H9 (cell line): ENCODE results near the gene CERS4. TPM values are rescaled to one million over a fixed set of nuclear protein-coding genes. Genes with fewer than 3 reads are reported as not detected.

Source experiments
- DNase-seq: peaks from one replicate; pipeline ENCODE4 v3.0.0-alpha.2; 2017
- H2AFZ ChIP-seq: one replicate; pipeline ENCODE4 v1.6.1; 2013; ENCODE audit warnings: mild to moderate bottlenecking, low read length, control low read depth, moderate library complexity
- H2AK5ac ChIP-seq: 2 replicates; pipeline ENCODE4 v1.6.1; 2013; ENCODE audit warnings: low read length, control low read depth, mixed read lengths; ENCODE audit not compliant: insufficient read length
- H2BK120ac ChIP-seq: one replicate; pipeline ENCODE4 v1.6.1; 2013; ENCODE audit warnings: low read depth, mild to moderate bottlenecking, low read length, control low read depth, inconsistent platforms; ENCODE audit not compliant: poor library complexity, severe bottlenecking
- H2BK12ac ChIP-seq: 2 replicates; pipeline ENCODE4 v1.6.1; 2013; ENCODE audit warnings: low read length, control low read depth, mixed read lengths, low read depth; ENCODE audit not compliant: insufficient read length
- H2BK15ac ChIP-seq: 2 replicates; pipeline ENCODE4 v1.6.1; 2013; ENCODE audit warnings: low read depth, low read length, control low read depth
- H2BK20ac ChIP-seq: one replicate; pipeline ENCODE4 v1.6.1; 2013; ENCODE audit warnings: low read depth, mild to moderate bottlenecking, low read length, control low read depth, inconsistent platforms; ENCODE audit not compliant: poor library complexity, severe bottlenecking
- H2BK5ac ChIP-seq: 2 replicates; pipeline ENCODE4 v1.6.1; 2013; ENCODE audit warnings: low read length, control low read depth, mixed read lengths; ENCODE audit not compliant: insufficient read length
- H3K14ac ChIP-seq: 2 replicates; pipeline ENCODE4 v1.6.1; 2013; ENCODE audit warnings: low read length, control low read depth; ENCODE audit not compliant: insufficient read depth
- H3K18ac ChIP-seq: 2 replicates; pipeline ENCODE4 v1.6.1; 2013; ENCODE audit warnings: low read depth, mild to moderate bottlenecking, mixed read lengths, low read length, control low read depth; ENCODE audit not compliant: insufficient read length
- H3K23ac ChIP-seq: 2 replicates; pipeline ENCODE4 v1.6.1; 2013; ENCODE audit warnings: low read length, control low read depth, mixed read lengths, low read depth; ENCODE audit not compliant: insufficient read length
- H3K23me2 ChIP-seq: 2 replicates; pipeline ENCODE4 v1.6.1; 2013; ENCODE audit warnings: low read depth, mild to moderate bottlenecking, mixed read lengths, low read length, control low read depth; ENCODE audit not compliant: insufficient read length, poor library complexity, severe bottlenecking
- H3K27ac ChIP-seq: 2 replicates; pipeline ENCODE4 v1.5.1; 2013; ENCODE audit warnings: low read length, control low read depth, mixed read lengths, low read depth; ENCODE audit not compliant: insufficient read length
- H3K27me3 ChIP-seq: 2 replicates; pipeline ENCODE4 v1.6.1; 2013; ENCODE audit warnings: low read length, control low read depth, inconsistent platforms; ENCODE audit not compliant: insufficient read depth
- H3K4ac ChIP-seq: 2 replicates; pipeline ENCODE4 v1.6.1; 2013; ENCODE audit warnings: low read depth, mild to moderate bottlenecking, control low read depth, inconsistent platforms, low read length, moderate library complexity
- H3K4me1 ChIP-seq: 2 replicates; pipeline ENCODE4 v1.6.1; 2013; ENCODE audit warnings: low read length, control low read depth, inconsistent platforms; ENCODE audit not compliant: insufficient read depth
- H3K4me2 ChIP-seq: 2 replicates; pipeline ENCODE4 v1.6.1; 2013; ENCODE audit warnings: low read length, control low read depth, mixed read lengths; ENCODE audit not compliant: insufficient read length, insufficient read depth
- H3K56ac ChIP-seq: 2 replicates; pipeline ENCODE4 v1.6.1; 2013; ENCODE audit warnings: low read depth, mild to moderate bottlenecking, mixed read lengths, low read length, control low read depth; ENCODE audit not compliant: insufficient read length
- H3K79me1 ChIP-seq: 2 replicates; pipeline ENCODE4 v1.6.1; 2013; ENCODE audit warnings: low read depth, mild to moderate bottlenecking, moderate library complexity, low read length, control low read depth, inconsistent platforms; ENCODE audit not compliant: insufficient read depth, poor library complexity, severe bottlenecking
- H3K79me2 ChIP-seq: 2 replicates; pipeline ENCODE4 v1.6.1; 2013; ENCODE audit warnings: low read length, control low read depth, inconsistent platforms; ENCODE audit not compliant: insufficient read depth
- H3K9ac ChIP-seq: 2 replicates; pipeline ENCODE4 v1.6.1; 2013; ENCODE audit warnings: low read length, control low read depth, mixed read lengths; ENCODE audit not compliant: insufficient read length; ENCODE audit errors: extremely low read depth
- H3K9me3 ChIP-seq: one replicate; pipeline ENCODE4 v1.6.1; 2013; ENCODE audit warnings: low read depth, low read length, inconsistent platforms; ENCODE audit not compliant: control insufficient read depth
- H3T11ph ChIP-seq: one replicate; pipeline ENCODE4 v1.6.1; 2013; ENCODE audit warnings: mild to moderate bottlenecking, low read length, control low read depth, inconsistent platforms
- H4K20me1 ChIP-seq: one replicate; pipeline ENCODE4 v1.6.1; 2013; ENCODE audit not compliant: control insufficient read depth, insufficient read length, insufficient read depth
- H4K5ac ChIP-seq: 2 replicates; pipeline ENCODE4 v1.6.1; 2013; ENCODE audit warnings: low read depth, mild to moderate bottlenecking, mixed read lengths, low read length, control low read depth; ENCODE audit not compliant: insufficient read length
- H4K8ac ChIP-seq: replicated peaks from 2 replicates; pipeline ENCODE4 v1.6.1; 2013; ENCODE audit warnings: low read length, control low read depth, mixed read lengths, low read depth; ENCODE audit not compliant: insufficient read length
- H4K91ac ChIP-seq: 2 replicates; pipeline ENCODE4 v1.6.1; 2013; ENCODE audit warnings: low read depth, mild to moderate bottlenecking, moderate library complexity, mixed read lengths, low read length, control low read depth; ENCODE audit not compliant: insufficient read length
- H3K27ac Mint-ChIP-seq, 3 experiments: 2 replicates in 2 of 3; 3 replicates in 1 of 3; pipeline ENCODE4 v1.8.0; 2020 to 2021; ENCODE audit warnings: mixed read lengths in 3 of 3, mild to moderate bottlenecking in 1 of 3, moderate library complexity in 1 of 3
- H3K27me3 Mint-ChIP-seq: 2 replicates; pipeline ENCODE4 v1.8.0; 2021; ENCODE audit warnings: low read depth, mild to moderate bottlenecking, moderate library complexity, mixed read lengths
- H3K36me3 Mint-ChIP-seq, 3 experiments: 2 replicates in 2 of 3; 3 replicates in 1 of 3; pipeline ENCODE4 v1.8.0; 2020 to 2021; ENCODE audit warnings: low read depth in 3 of 3, mixed read lengths in 3 of 3; ENCODE audit not compliant: insufficient read depth in 1 of 3
- H3K4me1 Mint-ChIP-seq, 2 experiments: 2 replicates each; pipeline ENCODE4 v1.8.0; 2020; ENCODE audit warnings: mixed read lengths in 2 of 2
- H3K4me3 Mint-ChIP-seq, 2 experiments: 2 replicates in 1 of 2; 3 replicates in 1 of 2; pipeline ENCODE4 v1.8.0; 2020 to 2021; ENCODE audit warnings: mild to moderate bottlenecking in 2 of 2, mixed read lengths in 2 of 2, moderate library complexity in 1 of 2
- H3K9me3 Mint-ChIP-seq, 2 experiments: 2 replicates in 1 of 2; 3 replicates in 1 of 2; pipeline ENCODE4 v1.8.0; 2020; ENCODE audit warnings: mild to moderate bottlenecking in 2 of 2, mixed read lengths in 2 of 2, moderate library complexity in 1 of 2
- WGBS: extraction: QIAGEN DNeasy Blood & Tissue Kit; methylation state at CpG from one replicate; pipeline ENCODE4 v1.1.7; 2013; ENCODE audit warnings: missing lambda C conversion rate, low lambda C conversion rate, mixed read lengths; ENCODE audit not compliant: insufficient read length; ENCODE audit errors: extremely low coverage; 5-methylcytosine and 5-hydroxymethylcytosine counted together
- total RNA-seq: library from RNA; stranded (reverse); gene quantifications from 2 replicates; pipeline ENCODE4 v1.2.1, GENCODE V29; 2021
- TF ChIP-seq, protein P1 (sequence below): fragments of 200-600 bp; sonication (generic); conservative IDR thresholded peaks from 3 replicates; pipeline ENCODE4 v1.8.0; 2021; ENCODE audit warnings: antibody characterized with exemption, mild to moderate bottlenecking

The CERS4 gene
- total RNA-seq, 1 experiment from 2014 or later = 62.6 TPM

GRCh38 chr19:8261347-8261746, 52.2 kb downstream of the CERS4 start:
- Histone ChIP-seq H3K23me2 (no peaks in the 10 kb centered on the region), H4K91ac (no peak overlapping the region), H2BK15ac (no peak overlapping the region), H4K20me1 (no peaks in the 10 kb centered on the region), H2BK20ac (no peak overlapping the region), H3K14ac (no peak overlapping the region), H3K56ac (no peak overlapping the region), H4K8ac (no peak overlapping the region), H2BK5ac (no peak overlapping the region), H3K27me3 (no peaks in the 10 kb centered on the region), H3K4me2 (no peak overlapping the region), H2AK5ac (no peak overlapping the region), H2AFZ (no peak overlapping the region), H3K79me1 (no peaks in the 10 kb centered on the region), H2BK12ac (no peak overlapping the region), H3K9me3 (no peaks in the 10 kb centered on the region), H3K4ac (no peak overlapping the region), H3K27ac (no peak overlapping the region), H3K9ac (no peak overlapping the region), H2BK120ac (no peak overlapping the region), H3K79me2 (no peaks in the 10 kb centered on the region), H3K4me1 (no peaks in the 10 kb centered on the region), H3K18ac (no peak overlapping the region), H3K23ac (no peak overlapping the region), H4K5ac (no peak overlapping the region), H3T11ph (no peak overlapping the region)
- DNase-seq = no peak
- no peak overlapping the region for H3K4me3 Mint-ChIP-seq
- TF ChIP-seq, protein P1, sequence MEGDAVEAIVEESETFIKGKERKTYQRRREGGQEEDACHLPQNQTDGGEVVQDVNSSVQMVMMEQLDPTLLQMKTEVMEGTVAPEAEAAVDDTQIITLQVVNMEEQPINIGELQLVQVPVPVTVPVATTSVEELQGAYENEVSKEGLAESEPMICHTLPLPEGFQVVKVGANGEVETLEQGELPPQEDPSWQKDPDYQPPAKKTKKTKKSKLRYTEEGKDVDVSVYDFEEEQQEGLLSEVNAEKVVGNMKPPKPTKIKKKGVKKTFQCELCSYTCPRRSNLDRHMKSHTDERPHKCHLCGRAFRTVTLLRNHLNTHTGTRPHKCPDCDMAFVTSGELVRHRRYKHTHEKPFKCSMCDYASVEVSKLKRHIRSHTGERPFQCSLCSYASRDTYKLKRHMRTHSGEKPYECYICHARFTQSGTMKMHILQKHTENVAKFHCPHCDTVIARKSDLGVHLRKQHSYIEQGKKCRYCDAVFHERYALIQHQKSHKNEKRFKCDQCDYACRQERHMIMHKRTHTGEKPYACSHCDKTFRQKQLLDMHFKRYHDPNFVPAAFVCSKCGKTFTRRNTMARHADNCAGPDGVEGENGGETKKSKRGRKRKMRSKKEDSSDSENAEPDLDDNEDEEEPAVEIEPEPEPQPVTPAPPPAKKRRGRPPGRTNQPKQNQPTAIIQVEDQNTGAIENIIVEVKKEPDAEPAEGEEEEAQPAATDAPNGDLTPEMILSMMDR = no peak
- peaks cover 15 to 48% (median 42%) of the 10 kb centered on the region in 3 experiments for H3K36me3 Mint-ChIP-seq
- H3K27me3 Mint-ChIP-seq = no peaks in the 10 kb centered on the region
- peaks cover 0 to 3% of the 10 kb centered on the region in 2 experiments; a peak in 1 of 5 replicates for H3K9me3 Mint-ChIP-seq
- H3K4me1 Mint-ChIP-seq = peaks cover 14 to 29% of the 10 kb centered on the region in 2 experiments
- WGBS = no CpG with 5 or more reads among the region's 9 CpGs
- H3K27ac Mint-ChIP-seq = peak overlapping the region in 1 of 3 experiments; percentile 78; a peak in 2 of 7 replicates
